Measurements from ENCODE around the gene CDCP2. TPM values are rescaled to one million over a fixed set of nuclear protein-coding genes. Genes with fewer than 3 reads are reported as not detected.

The CDCP2 gene
- polyA plus RNA-seq, 2 of the 4 experiments (the other 2 are of a cell fraction) = not detected

DNA sequence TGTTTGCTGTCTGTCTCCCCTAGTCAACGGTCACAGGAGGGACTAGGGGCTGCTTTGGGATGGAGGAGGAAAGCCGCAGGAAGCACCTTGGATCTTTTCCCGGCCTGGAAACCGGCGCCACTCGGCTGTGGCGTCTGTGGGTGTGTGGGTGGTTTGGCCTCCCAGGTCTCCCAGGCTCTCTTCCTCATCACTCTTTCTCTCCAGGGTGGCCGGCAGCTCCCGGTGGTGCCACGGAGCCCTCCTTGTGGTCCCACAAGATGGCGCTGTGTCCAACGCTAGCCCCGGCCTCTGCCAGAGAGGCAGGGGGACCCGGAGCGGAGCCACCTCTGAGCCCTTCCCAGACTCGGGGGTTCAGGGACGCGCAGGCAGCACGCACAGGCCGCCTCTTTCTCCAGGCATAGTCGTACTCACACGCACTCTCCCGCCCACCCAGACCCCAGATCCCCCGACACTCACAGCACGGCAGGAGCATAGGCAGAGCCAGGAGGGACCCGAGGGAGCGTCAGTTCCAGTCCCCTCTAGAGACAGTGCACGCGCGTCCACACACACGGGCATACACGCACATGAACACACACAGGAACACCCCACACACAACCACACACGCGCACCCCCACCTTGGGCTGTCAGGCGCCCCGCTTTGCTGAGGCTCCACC, 31.2 kb downstream of the CDCP2 start (continued):
- TF ChIP-seq TP53 (CRISPR knock-in tag; IDR thresholded peaks at IDR 0.05) (no peak), ZFP36 (IDR thresholded peaks at IDR 0.05; ENCODE audit: borderline replicate concordance, partially characterized antibody) (no peak), RAD21 (conservative IDR thresholded peaks at IDR 0.05 in 1 of 2, IDR thresholded peaks at IDR 0.05 in 1 of 2) (peak; percentile 64 to 75), POLR2A (IDR thresholded peaks at IDR 0.05; ENCODE audit: low read length) (no peak), RFX5 (IDR thresholded peaks at IDR 0.05) (no peak)

DNA sequence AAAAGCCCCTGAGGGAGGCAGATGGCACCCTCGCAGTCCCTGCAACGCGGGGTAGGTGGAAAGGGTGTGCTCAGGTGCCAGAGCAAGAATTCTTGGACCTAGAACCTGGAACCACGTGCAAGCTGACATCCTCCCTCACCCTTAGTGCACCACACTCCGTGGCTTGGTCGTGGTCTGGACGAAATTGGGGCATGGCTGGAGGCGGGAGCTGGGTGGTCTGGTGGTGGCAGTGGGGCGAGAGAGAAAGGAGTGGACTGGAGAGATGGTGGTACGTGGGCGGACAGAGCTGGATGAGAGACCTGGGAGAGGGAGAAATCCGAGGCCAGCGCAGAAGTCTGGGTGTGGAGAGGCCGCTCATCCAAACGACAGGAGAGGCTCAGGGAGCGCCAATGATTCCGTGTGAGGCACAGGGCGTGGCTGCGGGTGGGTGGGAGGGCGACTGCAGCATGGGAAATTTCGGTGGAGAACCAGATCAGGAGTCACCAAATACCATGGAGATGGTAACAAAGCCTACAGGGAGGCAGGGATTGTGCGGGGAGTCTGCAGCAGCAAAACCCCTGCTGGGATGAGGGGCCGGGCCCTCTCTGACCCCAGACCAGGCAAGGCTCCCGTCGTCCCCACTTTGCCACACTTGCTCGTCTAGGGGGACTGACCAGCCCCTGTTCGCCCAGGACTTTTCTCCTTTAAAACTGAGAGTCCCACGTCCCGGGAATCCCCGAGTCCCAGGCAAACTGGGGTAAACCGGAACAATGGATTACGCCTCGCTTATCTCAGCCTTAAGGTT, 31.9 kb downstream of the CDCP2 start:
- TF ChIP-seq EHMT2 (IDR thresholded peaks at IDR 0.05; ENCODE audit: low read depth) (no peak), HOXB5 (CRISPR knock-in tag; IDR thresholded peaks at IDR 0.05) (no peak), CEBPB (IDR thresholded peaks at IDR 0.05) (no peak), RCOR1 (IDR thresholded peaks at IDR 0.05; ENCODE audit: low read depth, low read length) (no peak), CHD2 (IDR thresholded peaks at IDR 0.05; ENCODE audit: low read length, partially characterized antibody) (no peak), MYC (IDR thresholded peaks at IDR 0.05; ENCODE audit: borderline replicate concordance, low read length) (no peak), RFX5 (IDR thresholded peaks at IDR 0.05) (no peak), BHLHE40 (IDR thresholded peaks at IDR 0.05; ENCODE audit: low read depth, low read length) (no peak), RARB (CRISPR knock-in tag; IDR thresholded peaks at IDR 0.05) (no peak), SMC3 (IDR thresholded peaks at IDR 0.05) (no peak), JUNB (IDR thresholded peaks at IDR 0.05) (no peak)
- TF ChIP-seq, protein P1, sequence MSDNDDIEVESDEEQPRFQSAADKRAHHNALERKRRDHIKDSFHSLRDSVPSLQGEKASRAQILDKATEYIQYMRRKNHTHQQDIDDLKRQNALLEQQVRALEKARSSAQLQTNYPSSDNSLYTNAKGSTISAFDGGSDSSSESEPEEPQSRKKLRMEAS (IDR thresholded peaks at IDR 0.05) = no peak
- TF ChIP-seq, protein P2, sequence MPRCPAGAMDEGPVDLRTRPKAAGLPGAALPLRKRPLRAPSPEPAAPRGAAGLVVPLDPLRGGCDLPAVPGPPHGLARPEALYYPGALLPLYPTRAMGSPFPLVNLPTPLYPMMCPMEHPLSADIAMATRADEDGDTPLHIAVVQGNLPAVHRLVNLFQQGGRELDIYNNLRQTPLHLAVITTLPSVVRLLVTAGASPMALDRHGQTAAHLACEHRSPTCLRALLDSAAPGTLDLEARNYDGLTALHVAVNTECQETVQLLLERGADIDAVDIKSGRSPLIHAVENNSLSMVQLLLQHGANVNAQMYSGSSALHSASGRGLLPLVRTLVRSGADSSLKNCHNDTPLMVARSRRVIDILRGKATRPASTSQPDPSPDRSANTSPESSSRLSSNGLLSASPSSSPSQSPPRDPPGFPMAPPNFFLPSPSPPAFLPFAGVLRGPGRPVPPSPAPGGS (IDR thresholded peaks at IDR 0.05) = no peak
- TF ChIP-seq, protein P3, sequence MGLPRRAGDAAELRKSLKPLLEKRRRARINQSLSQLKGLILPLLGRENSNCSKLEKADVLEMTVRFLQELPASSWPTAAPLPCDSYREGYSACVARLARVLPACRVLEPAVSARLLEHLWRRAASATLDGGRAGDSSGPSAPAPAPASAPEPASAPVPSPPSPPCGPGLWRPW (IDR thresholded peaks at IDR 0.05) = no peak
- Histone ChIP-seq H3K27ac (peak overlapping the region; percentile 79 to 85), H3K4me1 (peaks cover 26% of the 10 kb centered on the region), H3K4me2 (peak overlapping the region; percentile 84), H3K4me3 (0 out of 3 replicates have a peak overlapping the region, but pooled peaks have one; percentile 31), H3K9me3 (no peaks in the 10 kb centered on the region)
- ChIA-PET POLR2A (interaction anchor here (0.6 to 1.2 kb wide), 2 partner anchors 79 to 369 kb away, joined by 3 to 5 read pairs; partner anchors contain the start of genes CYB5RL and MRPL37), CTCF (interaction anchor here (0.6 to 4.1 kb wide), 22 partner anchors 8 to 691 kb away, joined by 3 to 36 read pairs (median 3); no protein-coding TSS in a partner anchor)
- 60% methylated on average over 19 of the region's 33 CpGs for WGBS (ENCODE audit: missing lambda C conversion rate)
- ATAC-seq (peak; percentile 7 to 25; a peak in 2 of 6 replicates), DNase-seq (ENCODE audit: low read depth in 1 of 2, low spot score in 1 of 2) (peak in 1 of 2 experiments; percentile 33), FAIRE-seq (no peak)

DNA sequence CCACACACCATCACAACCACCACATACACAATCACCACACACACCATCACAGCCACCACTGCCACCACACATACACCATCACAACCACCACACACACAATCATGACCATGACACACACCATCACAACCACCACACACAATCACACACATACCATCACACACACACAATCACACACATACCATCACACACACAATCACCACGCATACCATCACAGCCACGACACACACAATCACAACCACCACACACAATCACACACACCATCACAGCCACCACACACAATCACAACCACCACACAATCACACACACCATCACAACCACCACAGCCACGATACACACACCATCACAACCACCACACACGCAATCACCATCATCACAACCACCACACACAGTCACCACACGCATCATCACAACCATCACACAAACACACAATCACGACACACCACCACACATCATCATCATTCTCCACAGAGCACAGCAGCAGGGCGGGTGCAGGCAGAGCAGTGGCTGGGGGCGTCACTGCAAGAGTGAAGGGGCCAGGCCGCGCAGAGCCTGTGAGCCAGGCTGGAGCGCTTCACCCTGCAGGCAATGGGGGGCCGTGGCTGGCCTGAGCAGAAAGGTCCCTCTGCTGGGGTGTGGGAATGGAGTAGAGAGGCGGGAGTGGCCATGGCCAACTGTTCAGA, 32.6 kb downstream of the CDCP2 start:
- CTCF ChIA-PET = no interaction called here
- POLR2A ChIA-PET = no interaction called here
- Histone ChIP-seq H3K9me3 (no peaks in the 10 kb centered on the region), H3K4me3 (no peak overlapping the region), H3K27ac (peak overlapping the region; percentile 79 to 85; a peak in 2 of 6 replicates), H3K4me2 (no peak overlapping the region), H3K4me1 (peaks cover 26% of the 10 kb centered on the region)
- ATAC-seq = no peak
- TF ChIP-seq CBX2 (IDR thresholded peaks at IDR 0.05; ENCODE audit: borderline replicate concordance, low read depth) (no peak), HEYL (CRISPR knock-in tag; IDR thresholded peaks at IDR 0.05) (no peak), POLR2A (IDR thresholded peaks at IDR 0.05; ENCODE audit: low read length) (no peak), FOSB (CRISPR knock-in tag; IDR thresholded peaks at IDR 0.05) (no peak), RCOR1 (IDR thresholded peaks at IDR 0.05; ENCODE audit: low read depth, low read length) (no peak), BHLHE40 (IDR thresholded peaks at IDR 0.05; ENCODE audit: low read depth, low read length) (no peak), JUN (IDR thresholded peaks at IDR 0.05) (no peak)
- no peak for DNase-seq (ENCODE audit: low read depth in 1 of 2, low spot score in 1 of 2)
- no peak for FAIRE-seq
- WGBS (ENCODE audit: missing lambda C conversion rate) = 91% methylated on average over 9 of the region's 13 CpGs

All from A549 (cell line).